ENCODE data around the gene SEL1L3.
"Not testable (repeated sequence)": the region's sequence is repeated elsewhere in the genome, so short reads cannot be mapped to it uniquely, and the experiment has no call there.

SEL1L3 gene

GRCh38 chr4:25862411-25863346 is at the start of gene SEL1L3:
Gene SEL1L3 (minus strand): TSS chr4:25862988. CDS start chr4:25862836, 152 bp downstream.
- in situ Hi-C loops (cut with HindIII; ENCODE audit: low pct_ligation_motif_present, low pct_unique_long_range_greater_than_20kb, low sequenced_read_pairs), result no loop called here
- peak; percentile 25 for DNase-seq

GRCh38 chr4:25911356-25911755 is 48.6 kb upstream of the SEL1L3 start:
- in situ Hi-C loops (cut with HindIII; ENCODE audit: low pct_ligation_motif_present, low pct_unique_long_range_greater_than_20kb, low sequenced_read_pairs), result no loop called here
- no peak for DNase-seq

GRCh38 chr4:25908491-25908901 is 45.7 kb upstream of the SEL1L3 start:
- in situ Hi-C loops (cut with HindIII; ENCODE audit: low pct_ligation_motif_present, low pct_unique_long_range_greater_than_20kb, low sequenced_read_pairs), result no loop called here
- peak; percentile 76 for DNase-seq

- DNase-seq; in situ Hi-C loops (cut with HindIII; ENCODE audit: low pct_ligation_motif_present, low pct_unique_long_range_greater_than_20kb, low sequenced_read_pairs): not testable (repeated sequence)
These were observed 43.3 kb upstream of the SEL1L3 start for GRCh38 chr4:25906113-25906512.

GRCh38 chr4:25905371-25905770 is 42.6 kb upstream of the SEL1L3 start:
- in situ Hi-C loops (cut with HindIII; ENCODE audit: low pct_ligation_motif_present, low pct_unique_long_range_greater_than_20kb, low sequenced_read_pairs), result no loop called here
- DNase-seq, result no peak

GRCh38 chr4:25904748-25905082 is 41.9 kb upstream of the SEL1L3 start:
- no peak for DNase-seq
- in situ Hi-C loops (cut with HindIII; ENCODE audit: low pct_ligation_motif_present, low pct_unique_long_range_greater_than_20kb, low sequenced_read_pairs), result no loop called here

- in situ Hi-C loops (cut with HindIII; ENCODE audit: low pct_ligation_motif_present, low pct_unique_long_range_greater_than_20kb, low sequenced_read_pairs), result no loop called here
- no peak for DNase-seq
These were observed 41.3 kb upstream of the SEL1L3 start for GRCh38 chr4:25903900-25904747.

GRCh38 chr4:25901030-25901430 is 38.2 kb upstream of the SEL1L3 start:
- in situ Hi-C loops (cut with HindIII; ENCODE audit: low pct_ligation_motif_present, low pct_unique_long_range_greater_than_20kb, low sequenced_read_pairs), result no loop called here
- DNase-seq, result no peak

GRCh38 chr4:25900310-25900709 is 37.5 kb upstream of the SEL1L3 start:
- in situ Hi-C loops (cut with HindIII; ENCODE audit: low pct_ligation_motif_present, low pct_unique_long_range_greater_than_20kb, low sequenced_read_pairs), result no loop called here
- DNase-seq, result no peak

GRCh38 chr4:25896776-25897539 is 34.2 kb upstream of the SEL1L3 start:
- no peak for DNase-seq
- in situ Hi-C loops (cut with HindIII; ENCODE audit: low pct_ligation_motif_present, low pct_unique_long_range_greater_than_20kb, low sequenced_read_pairs), result no loop called here

- DNase-seq, result no peak
- in situ Hi-C loops (cut with HindIII; ENCODE audit: low pct_ligation_motif_present, low pct_unique_long_range_greater_than_20kb, low sequenced_read_pairs), result no loop called here
These were observed 30.0 kb upstream of the SEL1L3 start for GRCh38 chr4:25892796-25893195.

GRCh38 chr4:25890571-25891485 is 28.0 kb upstream of the SEL1L3 start:
- no peak for DNase-seq
- in situ Hi-C loops (cut with HindIII; ENCODE audit: low pct_ligation_motif_present, low pct_unique_long_range_greater_than_20kb, low sequenced_read_pairs), result no loop called here

- in situ Hi-C loops (cut with HindIII; ENCODE audit: low pct_ligation_motif_present, low pct_unique_long_range_greater_than_20kb, low sequenced_read_pairs), result no loop called here
- DNase-seq, result no peak
These were observed 27.1 kb upstream of the SEL1L3 start for GRCh38 chr4:25889589-25890503.

- in situ Hi-C loops (cut with HindIII; ENCODE audit: low pct_ligation_motif_present, low pct_unique_long_range_greater_than_20kb, low sequenced_read_pairs), result no loop called here
- no peak for DNase-seq
These were observed 26.0 kb upstream of the SEL1L3 start for GRCh38 chr4:25888781-25889180.

GRCh38 chr4:25884031-25884782 is 21.4 kb upstream of the SEL1L3 start:
- peak; percentile 68 for DNase-seq

GRCh38 chr4:25883565-25883964 is 20.8 kb upstream of the SEL1L3 start:
- DNase-seq, result no peak
- in situ Hi-C loops (cut with HindIII; ENCODE audit: low pct_ligation_motif_present, low pct_unique_long_range_greater_than_20kb, low sequenced_read_pairs), result no loop called here

More at GRCh38 chr4:25884031-25884782, 21.4 kb upstream of the SEL1L3 start:
- in situ Hi-C loops (cut with HindIII; ENCODE audit: low pct_ligation_motif_present, low pct_unique_long_range_greater_than_20kb, low sequenced_read_pairs), result no loop called here

All from ACHN (cell line).